ENCODE data around the gene BTN3A1. TPM values are rescaled to one million over a fixed set of nuclear protein-coding genes. Genes with fewer than 3 reads are reported as not detected.

BTN3A1 gene
- polyA plus RNA-seq, 1 donor from 2014 or later = 38.2 TPM

DNA sequence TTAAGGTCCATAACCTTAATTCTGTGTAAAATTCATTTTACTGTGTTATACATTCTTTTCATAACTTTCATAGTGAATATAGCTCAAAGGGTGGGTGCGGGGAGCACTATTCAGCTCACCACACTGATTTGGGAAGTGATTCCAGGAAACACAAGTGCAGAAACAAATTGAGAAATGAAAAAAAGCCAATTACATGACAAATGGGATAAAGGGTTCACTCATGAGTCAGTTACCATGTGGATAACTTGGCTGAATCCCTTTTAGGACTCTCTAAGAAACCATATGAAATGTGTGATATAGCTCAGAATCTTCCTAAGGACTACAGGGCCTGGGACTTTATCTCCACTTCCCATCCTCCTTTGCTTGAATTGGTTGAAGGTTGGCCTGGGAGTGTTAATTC is 52.6 kb downstream of the BTN3A1 start:
- peaks cover 12% of the 10 kb centered on the region for H3K79me2 ChIP-seq (replicated peaks; ENCODE audit: insufficient read depth, low read length)
- no peaks in the 10 kb centered on the region for H3K27me3 ChIP-seq (ENCODE audit: insufficient read depth, low read depth, low read length)
- H3K4me2 ChIP-seq (ENCODE audit: low read length) = no peak overlapping the region
- H3F3A ChIP-seq (ENCODE audit: insufficient read depth, low read length, poor library complexity, severe bottlenecking) = no peaks in the 10 kb centered on the region
- no peak overlapping the region for H3K27ac ChIP-seq (ENCODE audit: low read length)
- H3K36me3 ChIP-seq (ENCODE audit: insufficient read depth, low read length) = no peaks in the 10 kb centered on the region
- no peaks in the 10 kb centered on the region for H4K20me1 ChIP-seq (ENCODE audit: insufficient read depth)
- no peak overlapping the region for H3K4me3 ChIP-seq (ENCODE audit: low read length)
- no peaks in the 10 kb centered on the region for H3K9me2 ChIP-seq (ENCODE audit: insufficient read depth, low read length)
- no peak overlapping the region for H2AFZ ChIP-seq (ENCODE audit: low read depth, low read length)
- no peak overlapping the region for H3K9ac ChIP-seq (ENCODE audit: low read length)
- no peaks in the 10 kb centered on the region for H3K9me3 ChIP-seq (ENCODE audit: low read length)
- no peak for TF ChIP-seq TAF1 (IDR thresholded peaks at IDR 0.05; ENCODE audit: low read depth)
- TF ChIP-seq, protein P1, sequence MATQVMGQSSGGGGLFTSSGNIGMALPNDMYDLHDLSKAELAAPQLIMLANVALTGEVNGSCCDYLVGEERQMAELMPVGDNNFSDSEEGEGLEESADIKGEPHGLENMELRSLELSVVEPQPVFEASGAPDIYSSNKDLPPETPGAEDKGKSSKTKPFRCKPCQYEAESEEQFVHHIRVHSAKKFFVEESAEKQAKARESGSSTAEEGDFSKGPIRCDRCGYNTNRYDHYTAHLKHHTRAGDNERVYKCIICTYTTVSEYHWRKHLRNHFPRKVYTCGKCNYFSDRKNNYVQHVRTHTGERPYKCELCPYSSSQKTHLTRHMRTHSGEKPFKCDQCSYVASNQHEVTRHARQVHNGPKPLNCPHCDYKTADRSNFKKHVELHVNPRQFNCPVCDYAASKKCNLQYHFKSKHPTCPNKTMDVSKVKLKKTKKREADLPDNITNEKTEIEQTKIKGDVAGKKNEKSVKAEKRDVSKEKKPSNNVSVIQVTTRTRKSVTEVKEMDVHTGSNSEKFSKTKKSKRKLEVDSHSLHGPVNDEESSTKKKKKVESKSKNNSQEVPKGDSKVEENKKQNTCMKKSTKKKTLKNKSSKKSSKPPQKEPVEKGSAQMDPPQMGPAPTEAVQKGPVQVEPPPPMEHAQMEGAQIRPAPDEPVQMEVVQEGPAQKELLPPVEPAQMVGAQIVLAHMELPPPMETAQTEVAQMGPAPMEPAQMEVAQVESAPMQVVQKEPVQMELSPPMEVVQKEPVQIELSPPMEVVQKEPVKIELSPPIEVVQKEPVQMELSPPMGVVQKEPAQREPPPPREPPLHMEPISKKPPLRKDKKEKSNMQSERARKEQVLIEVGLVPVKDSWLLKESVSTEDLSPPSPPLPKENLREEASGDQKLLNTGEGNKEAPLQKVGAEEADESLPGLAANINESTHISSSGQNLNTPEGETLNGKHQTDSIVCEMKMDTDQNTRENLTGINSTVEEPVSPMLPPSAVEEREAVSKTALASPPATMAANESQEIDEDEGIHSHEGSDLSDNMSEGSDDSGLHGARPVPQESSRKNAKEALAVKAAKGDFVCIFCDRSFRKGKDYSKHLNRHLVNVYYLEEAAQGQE (IDR thresholded peaks at IDR 0.05; ENCODE audit: borderline replicate concordance) = no peak
- no peak for TF ChIP-seq MXI1 (conservative IDR thresholded peaks at IDR 0.05; ENCODE audit: poor library complexity, severe bottlenecking)

DNA sequence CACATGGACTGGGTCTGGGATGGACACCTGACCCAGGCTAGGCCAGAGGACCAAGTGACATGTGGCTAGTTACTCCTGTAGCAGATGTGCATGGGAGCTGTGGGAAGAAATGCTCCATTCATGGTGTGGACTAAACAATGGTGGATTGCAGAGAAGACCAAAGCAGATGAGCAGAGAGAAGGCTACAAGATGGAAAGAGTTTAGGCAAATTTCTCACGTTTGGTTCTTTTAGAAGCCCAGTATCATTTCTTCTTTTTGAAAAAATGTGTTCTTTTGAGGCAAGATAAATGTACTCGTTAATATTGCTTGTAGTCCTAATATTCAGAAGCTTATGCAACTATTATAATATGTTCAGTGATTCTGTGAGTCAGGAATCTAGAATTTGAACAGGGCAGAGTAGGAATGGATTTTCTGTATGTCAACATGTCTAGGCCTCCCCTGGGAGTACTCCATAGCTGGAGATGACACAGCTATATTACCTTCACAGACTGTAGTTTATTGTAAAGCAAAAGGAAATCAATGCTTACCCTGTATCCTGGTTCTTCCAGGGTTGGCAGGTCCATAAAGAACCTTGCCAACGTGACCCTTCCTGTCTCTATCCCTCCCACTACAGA is 53.4 kb downstream of the BTN3A1 start:
- no peaks in the 10 kb centered on the region for H3K27me3 ChIP-seq (ENCODE audit: insufficient read depth, low read depth, low read length)

More for the DNA sequence above, 53.4 kb downstream of the BTN3A1 start:
- no peaks in the 10 kb centered on the region for H3K9me2 ChIP-seq (ENCODE audit: insufficient read depth, low read length)
- peaks cover 20% of the 10 kb centered on the region for H3K79me2 ChIP-seq (replicated peaks; ENCODE audit: insufficient read depth, low read length)
- H4K20me1 ChIP-seq (ENCODE audit: insufficient read depth) = no peaks in the 10 kb centered on the region
- H3K36me3 ChIP-seq (ENCODE audit: insufficient read depth, low read length) = peaks cover 2% of the 10 kb centered on the region
- H3K9ac ChIP-seq (ENCODE audit: low read length) = no peak overlapping the region
- H3K27ac ChIP-seq (ENCODE audit: low read length) = no peak overlapping the region
- H2AFZ ChIP-seq (ENCODE audit: low read depth, low read length) = no peak overlapping the region
- H3F3A ChIP-seq (ENCODE audit: insufficient read depth, low read length, poor library complexity, severe bottlenecking) = no peaks in the 10 kb centered on the region
- no peak overlapping the region for H3K4me2 ChIP-seq (ENCODE audit: low read length)
- H3K9me3 ChIP-seq (ENCODE audit: low read length) = no peaks in the 10 kb centered on the region
- TF ChIP-seq, protein P2, sequence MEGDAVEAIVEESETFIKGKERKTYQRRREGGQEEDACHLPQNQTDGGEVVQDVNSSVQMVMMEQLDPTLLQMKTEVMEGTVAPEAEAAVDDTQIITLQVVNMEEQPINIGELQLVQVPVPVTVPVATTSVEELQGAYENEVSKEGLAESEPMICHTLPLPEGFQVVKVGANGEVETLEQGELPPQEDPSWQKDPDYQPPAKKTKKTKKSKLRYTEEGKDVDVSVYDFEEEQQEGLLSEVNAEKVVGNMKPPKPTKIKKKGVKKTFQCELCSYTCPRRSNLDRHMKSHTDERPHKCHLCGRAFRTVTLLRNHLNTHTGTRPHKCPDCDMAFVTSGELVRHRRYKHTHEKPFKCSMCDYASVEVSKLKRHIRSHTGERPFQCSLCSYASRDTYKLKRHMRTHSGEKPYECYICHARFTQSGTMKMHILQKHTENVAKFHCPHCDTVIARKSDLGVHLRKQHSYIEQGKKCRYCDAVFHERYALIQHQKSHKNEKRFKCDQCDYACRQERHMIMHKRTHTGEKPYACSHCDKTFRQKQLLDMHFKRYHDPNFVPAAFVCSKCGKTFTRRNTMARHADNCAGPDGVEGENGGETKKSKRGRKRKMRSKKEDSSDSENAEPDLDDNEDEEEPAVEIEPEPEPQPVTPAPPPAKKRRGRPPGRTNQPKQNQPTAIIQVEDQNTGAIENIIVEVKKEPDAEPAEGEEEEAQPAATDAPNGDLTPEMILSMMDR (IDR thresholded peaks at IDR 0.05; ENCODE audit: poor library complexity, severe bottlenecking) = no peak
- TF ChIP-seq, protein P1 (IDR thresholded peaks at IDR 0.05; ENCODE audit: borderline replicate concordance) = no peak
- TF ChIP-seq EP300 (conservative IDR thresholded peaks at IDR 0.05; ENCODE audit: poor library complexity, severe bottlenecking) (no peak), EZH2 (IDR thresholded peaks at IDR 0.05; ENCODE audit: borderline replicate concordance, insufficient read depth, low read length, poor library complexity, severe bottlenecking) (no peak), MXI1 (conservative IDR thresholded peaks at IDR 0.05; ENCODE audit: poor library complexity, severe bottlenecking) (no peak), TAF1 (IDR thresholded peaks at IDR 0.05; ENCODE audit: low read depth) (no peak), POLR2AphosphoS5 (IDR thresholded peaks at IDR 0.05) (no peak), RAD21 (conservative IDR thresholded peaks at IDR 0.05) (no peak), SMC3 (conservative IDR thresholded peaks at IDR 0.05; ENCODE audit: poor library complexity) (no peak)
- no peak overlapping the region for H3K4me3 ChIP-seq (ENCODE audit: low read length)

All from neural cell (in vitro differentiated cells).